ENCODE results near the gene CCDC124.

DNA sequence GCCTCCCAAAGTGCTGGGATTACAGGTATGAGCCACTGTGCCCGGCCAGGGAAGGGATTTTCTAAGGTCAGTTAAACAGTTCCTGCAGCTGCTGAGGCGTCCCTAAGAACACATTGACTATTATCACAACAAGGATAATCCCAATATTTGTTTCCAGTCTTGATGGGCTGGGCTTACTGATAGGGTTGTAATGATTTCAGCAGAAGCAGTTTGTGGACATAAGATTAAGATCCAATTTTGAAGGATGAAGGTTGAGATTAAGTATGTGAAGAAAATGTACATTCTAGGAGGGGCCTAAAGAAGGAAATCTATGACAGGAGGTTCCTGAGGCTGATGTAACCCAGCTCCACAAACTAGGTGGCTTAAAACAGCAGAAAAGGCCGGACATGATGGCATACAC is 10.7 kb upstream of the CCDC124 start:
- TF ChIP-seq, protein P1, sequence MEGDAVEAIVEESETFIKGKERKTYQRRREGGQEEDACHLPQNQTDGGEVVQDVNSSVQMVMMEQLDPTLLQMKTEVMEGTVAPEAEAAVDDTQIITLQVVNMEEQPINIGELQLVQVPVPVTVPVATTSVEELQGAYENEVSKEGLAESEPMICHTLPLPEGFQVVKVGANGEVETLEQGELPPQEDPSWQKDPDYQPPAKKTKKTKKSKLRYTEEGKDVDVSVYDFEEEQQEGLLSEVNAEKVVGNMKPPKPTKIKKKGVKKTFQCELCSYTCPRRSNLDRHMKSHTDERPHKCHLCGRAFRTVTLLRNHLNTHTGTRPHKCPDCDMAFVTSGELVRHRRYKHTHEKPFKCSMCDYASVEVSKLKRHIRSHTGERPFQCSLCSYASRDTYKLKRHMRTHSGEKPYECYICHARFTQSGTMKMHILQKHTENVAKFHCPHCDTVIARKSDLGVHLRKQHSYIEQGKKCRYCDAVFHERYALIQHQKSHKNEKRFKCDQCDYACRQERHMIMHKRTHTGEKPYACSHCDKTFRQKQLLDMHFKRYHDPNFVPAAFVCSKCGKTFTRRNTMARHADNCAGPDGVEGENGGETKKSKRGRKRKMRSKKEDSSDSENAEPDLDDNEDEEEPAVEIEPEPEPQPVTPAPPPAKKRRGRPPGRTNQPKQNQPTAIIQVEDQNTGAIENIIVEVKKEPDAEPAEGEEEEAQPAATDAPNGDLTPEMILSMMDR (IDR thresholded peaks at IDR 0.05; ENCODE audit: borderline replicate concordance, extremely low read depth, low read length, poor library complexity, severe bottlenecking) = no peak
- TF ChIP-seq EZH2 (IDR thresholded peaks at IDR 0.05; ENCODE audit: borderline replicate concordance, low read depth, low read length, severe bottlenecking) = no peak
